ENCODE results near the gene ZNF592.

ZNF592 gene

DNA sequence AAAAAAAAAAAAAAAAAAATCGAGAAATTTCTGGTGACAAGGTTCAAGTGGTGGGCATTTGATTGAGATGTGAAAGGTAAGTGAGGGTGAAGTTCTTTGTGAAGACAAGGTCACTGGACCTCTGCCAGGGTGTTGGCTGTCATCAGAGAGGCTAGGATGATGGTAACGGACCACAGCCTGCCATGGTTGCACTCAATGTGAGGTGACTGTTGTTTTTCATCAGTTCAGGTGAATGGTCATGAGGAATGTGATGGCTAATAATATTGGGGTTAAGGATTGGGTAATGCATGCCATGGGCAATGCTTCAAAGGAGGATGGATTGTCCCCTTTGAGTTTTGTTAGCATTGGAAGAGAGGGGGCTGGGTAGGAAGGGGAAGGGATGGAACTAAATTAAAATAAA, 64.5 kb downstream of the ZNF592 start:
- Histone ChIP-seq H3K9ac (no peak overlapping the region), H3K27me3 (no peaks in the 10 kb centered on the region), H3K27ac (no peak overlapping the region), H4K20me1 (no peaks in the 10 kb centered on the region), H3K4me3 (no peak overlapping the region), H3K4me2 (no peak overlapping the region), H3K36me3 (0 out of 2 replicates have a peak, but pooled peaks cover 4% of the 10 kb centered on the region), H3K4me1 (peaks cover 14% of the 10 kb centered on the region), H3K9me3 (peaks cover 5% of the 10 kb centered on the region; the same call in 1 of the 2 replicates)
- no peak for TF ChIP-seq Cebpa-rat (IDR thresholded peaks at IDR 0.05)

DNA sequence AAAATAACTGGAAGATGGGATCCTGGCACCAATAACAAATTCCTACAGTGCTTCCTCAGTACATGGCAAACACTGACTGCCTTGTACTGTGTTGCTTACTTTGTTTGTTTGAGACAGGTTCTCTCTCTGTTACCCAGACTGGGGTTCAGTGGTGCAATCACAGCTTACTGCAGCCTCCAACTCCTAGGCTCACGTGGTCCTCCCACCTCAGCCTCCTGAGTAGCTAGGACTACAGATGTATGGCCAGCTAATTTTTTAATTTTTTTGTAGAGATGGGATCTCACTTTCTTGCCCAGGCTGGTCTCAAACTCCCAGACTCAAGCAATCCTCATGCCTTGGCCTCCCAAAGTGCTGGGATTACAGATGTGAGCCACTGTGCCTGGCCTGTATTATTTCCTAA, 65.0 kb downstream of the ZNF592 start:
- TF ChIP-seq Cebpa-rat (IDR thresholded peaks at IDR 0.05): no peak
- Histone ChIP-seq H3K9me3 (peaks cover 5% of the 10 kb centered on the region; the same call in 1 of the 2 replicates), H3K4me1 (peaks cover 20% of the 10 kb centered on the region), H3K27me3 (no peaks in the 10 kb centered on the region), H3K4me3 (no peak overlapping the region), H3K27ac (no peak overlapping the region), H3K4me2 (no peak overlapping the region), H3K36me3 (0 out of 2 replicates have a peak, but pooled peaks cover 4% of the 10 kb centered on the region), H3K9ac (no peak overlapping the region), H4K20me1 (no peaks in the 10 kb centered on the region)

DNA sequence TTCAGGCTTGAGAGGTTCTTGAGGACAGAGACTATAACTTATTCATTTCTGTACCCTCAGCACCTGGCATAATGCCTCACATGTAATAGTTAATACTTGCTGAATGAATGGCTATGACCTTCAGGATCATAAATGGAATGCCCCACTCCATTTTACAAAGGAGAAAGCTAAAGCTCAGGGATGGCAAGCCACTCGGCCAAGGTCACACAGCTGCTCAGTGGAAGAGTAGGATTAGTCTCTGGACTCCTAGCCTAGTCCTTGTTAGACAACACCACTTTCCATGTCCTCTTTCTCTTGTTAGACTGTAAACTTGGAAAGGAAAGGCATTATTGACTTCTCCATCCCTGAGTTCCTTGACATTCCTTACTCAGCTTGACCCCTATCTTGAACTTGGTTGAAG, 65.5 kb downstream of the ZNF592 start:
- Histone ChIP-seq H3K27me3 (no peaks in the 10 kb centered on the region), H3K4me1 (peaks cover 25% of the 10 kb centered on the region), H3K36me3 (no peaks in the 10 kb centered on the region), H3K4me3 (no peak overlapping the region), H3K9me3 (peaks cover 5% of the 10 kb centered on the region; the same call in 1 of the 2 replicates), H3K4me2 (no peak overlapping the region), H3K27ac (no peak overlapping the region), H3K9ac (no peak overlapping the region), H4K20me1 (no peaks in the 10 kb centered on the region)
- TF ChIP-seq Cebpa-rat (IDR thresholded peaks at IDR 0.05): no peak

DNA sequence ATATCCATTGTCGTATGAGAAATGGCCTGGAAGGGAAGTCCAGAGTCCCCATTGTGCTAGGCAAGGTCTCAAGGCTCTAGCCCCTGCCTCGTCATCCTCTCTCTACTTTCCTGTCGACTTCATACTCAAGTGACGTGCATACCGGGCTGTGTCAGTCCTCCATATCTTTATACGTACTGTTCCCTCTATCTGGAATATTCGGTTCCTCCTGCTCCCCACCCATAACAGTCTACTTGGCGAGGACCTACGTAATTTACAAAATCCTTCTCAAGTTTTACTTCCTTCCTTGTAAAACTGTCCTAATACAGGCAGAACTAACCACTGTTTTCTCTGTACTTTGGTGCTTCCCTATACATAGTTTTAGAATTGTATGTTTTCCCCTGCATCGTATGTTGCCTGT, 66.5 kb downstream of the ZNF592 start:
- no peak overlapping the region for H3K4me3 ChIP-seq
- H3K4me2 ChIP-seq: no peak overlapping the region
- no peak overlapping the region for H3K9ac ChIP-seq
- H3K9me3 ChIP-seq: peaks cover 5% of the 10 kb centered on the region; the same call in 1 of the 2 replicates
- no peaks in the 10 kb centered on the region for H3K36me3 ChIP-seq
- H3K4me1 ChIP-seq: peaks cover 30% of the 10 kb centered on the region
- no peaks in the 10 kb centered on the region for H4K20me1 ChIP-seq
- no peak overlapping the region for H3K27ac ChIP-seq
- no peaks in the 10 kb centered on the region for H3K27me3 ChIP-seq
- TF ChIP-seq Cebpa-rat (IDR thresholded peaks at IDR 0.05): no peak

DNA sequence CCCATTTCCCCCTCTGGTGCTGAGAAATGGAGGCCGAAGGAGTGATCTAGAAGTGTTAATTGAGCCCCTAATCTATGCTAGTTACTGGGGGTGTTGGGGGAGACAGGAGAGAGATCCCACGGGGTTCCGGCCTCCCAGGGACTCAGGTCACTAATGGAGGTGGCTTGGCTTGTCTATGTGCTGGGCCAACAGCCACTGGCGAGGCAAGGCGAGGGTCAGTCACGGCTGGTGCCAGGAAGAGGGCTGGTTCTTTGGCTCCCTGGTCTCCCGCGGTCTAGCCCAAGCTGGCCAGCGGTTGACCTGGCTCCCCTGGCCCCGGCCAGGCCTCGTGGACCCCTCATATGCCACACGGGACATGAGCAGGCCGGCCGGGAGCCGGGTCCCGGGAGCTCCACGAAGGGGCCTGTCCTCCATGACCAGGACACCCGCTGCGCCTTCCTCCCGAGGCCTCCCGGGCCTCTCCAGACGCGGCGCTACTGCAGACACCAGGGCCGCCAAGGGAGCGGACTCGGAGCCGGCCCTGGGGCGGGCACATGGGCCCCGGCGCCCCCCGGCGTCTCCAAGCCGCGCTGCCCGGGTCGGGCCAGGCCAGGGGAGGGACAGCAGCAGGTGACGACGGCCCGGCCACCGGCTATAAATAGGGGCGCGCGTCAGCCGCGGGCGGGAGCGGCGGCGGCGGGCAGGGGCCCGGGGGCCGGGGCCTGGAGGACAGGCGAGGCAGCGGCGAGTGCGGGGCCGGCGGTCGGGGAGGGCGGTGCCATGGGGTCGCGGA, 68.5 kb downstream of the ZNF592 start, which contains the start of gene ALPK3:
TSS of gene ALPK3 (plus strand) at position 663 of the 772 bp plus-strand sequence. CDS start at position 760, 97 bp downstream.
- Histone ChIP-seq H3K27ac (peak within 1 kb of the TSS; percentile 35; the same call in 1 of the 2 replicates), H3K9ac (no peak within 1 kb of the TSS), H3K4me1 (peaks cover 23% of the 10 kb centered on the region), H4K20me1 (no peaks in the 10 kb centered on the region), H3K4me3 (no peak within 1 kb of the TSS), H3K9me3 (peaks cover 5% of the 10 kb centered on the region; the same call in 1 of the 2 replicates), H3K27me3 (no peaks in the 10 kb centered on the region), H3K36me3 (no peaks in the 10 kb centered on the region), H3K4me2 (peak within 1 kb of the TSS; percentile 52)
- no peak for TF ChIP-seq Cebpa-rat (IDR thresholded peaks at IDR 0.05)

DNA sequence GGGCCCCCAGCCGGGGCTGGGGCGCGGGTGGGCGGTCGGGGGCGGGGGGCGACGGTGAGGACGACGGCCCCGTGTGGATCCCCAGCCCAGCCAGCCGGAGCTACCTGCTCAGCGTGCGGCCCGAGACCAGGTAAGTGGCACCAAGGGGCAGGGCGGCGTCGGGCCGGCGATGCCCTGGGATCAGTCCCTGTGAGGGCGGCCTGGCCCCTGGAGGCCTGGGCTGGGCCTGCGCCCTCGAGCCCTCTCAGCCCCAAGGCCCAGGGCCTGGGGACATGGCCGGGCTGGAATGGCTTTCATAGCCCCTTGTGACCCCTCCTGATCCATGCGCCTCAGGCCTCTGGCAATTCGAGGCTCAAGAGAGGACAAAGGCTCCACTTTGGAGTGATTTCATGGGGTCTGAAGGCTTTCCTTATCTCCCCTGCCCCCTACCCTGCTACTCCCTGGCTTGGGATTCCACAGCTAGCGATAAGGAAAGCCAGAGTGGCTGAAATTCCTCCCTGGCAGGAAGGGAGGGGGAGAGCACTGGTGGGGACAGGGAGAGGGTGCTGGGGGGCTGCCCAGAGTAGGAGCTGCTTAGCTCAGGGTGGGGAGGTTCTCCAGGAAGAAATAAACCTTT, 69.2 kb downstream of the ZNF592 start:
- Histone ChIP-seq H3K27ac (peak overlapping the region; percentile 35; the same call in 1 of the 2 replicates), H3K27me3 (no peaks in the 10 kb centered on the region), H3K9me3 (peaks cover 5% of the 10 kb centered on the region; the same call in 1 of the 2 replicates), H3K4me2 (peak overlapping the region; percentile 52), H3K4me1 (peaks cover 23% of the 10 kb centered on the region), H3K4me3 (no peak overlapping the region), H3K9ac (no peak overlapping the region), H4K20me1 (no peaks in the 10 kb centered on the region), H3K36me3 (no peaks in the 10 kb centered on the region)
- TF ChIP-seq Cebpa-rat (IDR thresholded peaks at IDR 0.05): no peak

DNA sequence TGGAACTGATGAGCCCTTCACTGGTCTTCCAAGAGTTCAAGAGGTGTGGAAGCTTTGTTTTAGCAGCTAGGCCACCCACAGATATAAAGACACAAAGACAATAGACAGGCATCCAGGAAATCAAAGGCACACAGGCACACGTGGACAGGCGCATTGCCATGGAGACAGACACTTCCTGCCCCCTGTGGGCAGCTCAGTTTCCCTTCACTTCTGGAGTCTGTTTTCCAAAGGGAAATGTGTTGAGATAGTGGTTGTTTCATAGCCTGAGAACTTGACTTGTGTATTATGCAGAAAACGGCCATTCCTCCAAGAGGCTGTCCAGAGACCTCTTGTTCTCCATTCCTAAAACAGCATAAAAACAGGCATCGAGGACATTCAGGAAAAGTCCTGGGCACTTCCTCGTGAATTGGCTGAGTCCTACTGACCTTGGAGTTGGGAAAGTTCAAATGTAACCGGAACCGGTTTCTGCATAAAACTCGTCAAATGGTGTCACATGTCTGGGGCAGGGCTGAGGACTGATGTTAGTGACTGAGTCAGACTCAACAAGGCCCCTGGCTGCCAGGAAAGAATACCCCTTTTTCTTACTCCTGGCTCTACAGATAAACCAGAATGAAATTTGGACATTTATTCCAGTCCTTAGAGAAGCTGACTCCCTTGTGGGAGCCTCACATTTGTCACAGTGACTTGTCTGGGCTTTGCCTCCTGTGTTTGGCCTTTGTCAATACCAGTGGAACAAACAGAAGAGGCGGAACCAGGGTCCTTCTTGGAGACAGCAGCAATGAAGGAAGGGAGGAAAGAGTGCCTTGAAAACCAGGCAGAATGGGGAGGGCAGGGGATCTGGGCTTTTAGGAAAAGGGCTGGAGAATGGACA, 70.1 kb downstream of the ZNF592 start:
- H3K4me2 ChIP-seq: peak overlapping the region; percentile 52
- no peaks in the 10 kb centered on the region for H4K20me1 ChIP-seq
- H3K9me3 ChIP-seq: peaks cover 5% of the 10 kb centered on the region; the same call in 1 of the 2 replicates
- no peak overlapping the region for H3K9ac ChIP-seq
- no peaks in the 10 kb centered on the region for H3K36me3 ChIP-seq
- peaks cover 23% of the 10 kb centered on the region for H3K4me1 ChIP-seq
- H3K4me3 ChIP-seq: no peak overlapping the region
- H3K27me3 ChIP-seq: no peaks in the 10 kb centered on the region
- H3K27ac ChIP-seq: peak overlapping the region; percentile 35; the same call in 1 of the 2 replicates
- TF ChIP-seq Cebpa-rat (IDR thresholded peaks at IDR 0.05): no peak

DNA sequence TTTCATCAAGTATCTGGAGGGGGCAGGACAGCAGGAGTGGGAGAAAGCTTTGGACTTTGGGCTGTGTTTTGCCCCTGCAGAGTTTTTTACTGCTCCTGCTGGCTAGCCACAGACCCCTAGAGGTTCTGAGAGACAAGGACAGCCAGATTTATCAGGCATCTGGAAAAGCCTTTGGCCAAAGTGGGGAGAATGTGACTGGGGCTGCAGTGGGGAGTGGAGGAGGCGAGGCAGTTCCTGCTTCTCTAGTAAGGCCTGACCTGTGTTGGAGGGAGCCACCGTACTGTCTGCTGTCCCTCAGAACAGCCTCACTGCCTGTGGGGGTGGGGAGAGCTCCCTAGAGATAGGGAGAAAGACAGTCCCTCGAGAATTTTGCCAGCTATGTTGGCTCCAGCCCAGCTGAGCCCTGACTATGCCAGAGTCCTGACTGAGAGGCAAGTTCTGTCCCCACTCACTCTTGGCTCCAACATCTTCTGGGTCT, 70.9 kb downstream of the ZNF592 start:
- no peak for TF ChIP-seq Cebpa-rat (IDR thresholded peaks at IDR 0.05)
- H3K4me2 ChIP-seq: peak overlapping the region; percentile 23

DNA sequence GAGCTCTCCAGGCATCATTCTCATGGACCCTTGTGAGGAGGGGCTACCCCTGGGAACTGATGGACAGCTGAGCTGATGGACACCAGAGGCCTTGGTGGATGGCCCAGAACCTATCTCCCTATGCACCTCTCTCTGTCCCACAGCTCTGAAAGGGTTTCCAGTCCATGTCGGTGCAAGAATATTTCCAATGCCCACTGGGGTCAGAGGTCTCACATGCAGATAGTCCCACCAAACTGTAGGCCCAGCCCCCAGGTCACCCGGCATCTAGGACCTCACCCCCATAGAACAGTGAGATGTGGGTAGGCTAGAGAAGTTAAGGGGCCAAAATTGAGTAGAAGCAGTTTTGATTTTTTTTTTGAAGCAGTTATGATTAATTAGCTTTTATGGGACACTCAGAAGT, 71.4 kb downstream of the ZNF592 start:
- TF ChIP-seq Cebpa-rat (IDR thresholded peaks at IDR 0.05): no peak
- Histone ChIP-seq H3K4me1 (peaks cover 23% of the 10 kb centered on the region), H4K20me1 (no peaks in the 10 kb centered on the region), H3K27me3 (no peaks in the 10 kb centered on the region), H3K9ac (peak overlapping the region; percentile 5; the same call in 1 of the 2 replicates), H3K4me3 (no peak overlapping the region), H3K36me3 (no peaks in the 10 kb centered on the region), H3K9me3 (peaks cover 5% of the 10 kb centered on the region; the same call in 1 of the 2 replicates), H3K4me2 (peak overlapping the region; percentile 23; the same call in 1 of the 2 replicates), H3K27ac (no peak overlapping the region)

More for the DNA sequence above, 70.9 kb downstream of the ZNF592 start:
- Histone ChIP-seq H3K27ac (no peak overlapping the region), H3K9me3 (peaks cover 5% of the 10 kb centered on the region; the same call in 1 of the 2 replicates), H3K9ac (peak overlapping the region; percentile 5; the same call in 1 of the 2 replicates), H3K36me3 (no peaks in the 10 kb centered on the region), H4K20me1 (no peaks in the 10 kb centered on the region), H3K27me3 (no peaks in the 10 kb centered on the region), H3K4me3 (no peak overlapping the region), H3K4me1 (peaks cover 23% of the 10 kb centered on the region)

Data from BLaER1 (cell line).